Tibial artery (tissue), 4 donors: Measurements from ENCODE around the gene FAM237B.

ENCODE experiments used
- DNase-seq, 2 donors: peaks; one replicate each; pipeline ENCODE4 v3.0.0-alpha.2; 2019
- H3K27ac ChIP-seq, 2 donors: fragments of 200-600 bp; sonication (generic) in 1 of 2; 1 replicate in 1 of 2; 2 replicates in 1 of 2; pipeline ENCODE4 v1.5.1; 2018 to 2019; ENCODE audit warnings: mild to moderate bottlenecking in 1 of 2
- H3K27me3 ChIP-seq, 2 donors: fragments of 200-600 bp; sonication (generic) in 1 of 2; one replicate each; pipeline versions ENCODE4 v1.5.1 to v1.6.0; 2016 to 2019
- H3K36me3 ChIP-seq, 3 donors: fragments of 200-600 bp; sonication (generic) in 2 of 3; one replicate each; pipeline ENCODE4 v1.5.1; 2016 to 2019; ENCODE audit warnings: mild to moderate bottlenecking in 2 of 3
- H3K4me1 ChIP-seq, 4 donors: fragments of 200-600 bp; sonication (generic) in 2 of 4; 1 replicate in 3 of 4; 2 replicates in 1 of 4; pipeline ENCODE4 v1.5.1; 2016 to 2019
- H3K4me3 ChIP-seq, 2 donors: fragments of 200-600 bp; sonication (generic) in 1 of 2; 1 replicate in 1 of 2; 2 replicates in 1 of 2; pipeline ENCODE4 v1.5.1; 2018 to 2019; ENCODE audit warnings: mild to moderate bottlenecking in 2 of 2
- H3K9me3 ChIP-seq, 3 donors: fragments of 200-600 bp; sonication (generic) in 1 of 3; one replicate each; pipeline ENCODE4 v1.5.1; 2016 to 2019
- CTCF ChIP-seq, 2 experiments: fragments of 200-600 bp in 1 of 2; fragments of 450-650 bp in 1 of 2; IDR thresholded peaks; one replicate each; pipeline ENCODE4 v1.5.1; 2017 to 2019; ENCODE audit warnings: antibody characterized with exemption in 2 of 2, mild to moderate bottlenecking in 1 of 2, moderate library complexity in 1 of 2
- intact Hi-C: fragments of 100-400 bp; cut with DNase I; formaldehyde crosslinking; loops from one replicate; pipeline ENCODE4 v1.15.0; 2023; ENCODE audit warnings: low total_unique reads

FAM237B gene

GRCh38 chr7:90266808-90267207 lies 54.3 kb downstream of the FAM237B start:
- intact Hi-C loops, result no loop called here
- Histone ChIP-seq H3K36me3 (no peaks in the 10 kb centered on the region), H3K27ac (peak overlapping the region in 1 of 2 donors; percentile 59), H3K4me1 (peaks cover 0 to 6% (median 0%) of the 10 kb centered on the region in 4 donors), H3K27me3 (no peaks in the 10 kb centered on the region), H3K4me3 (peak overlapping the region in 1 of 2 donors; percentile 2), H3K9me3 (no peaks in the 10 kb centered on the region)
- TF ChIP-seq CTCF (IDR thresholded peaks at IDR 0.05), result no peak
- DNase-seq, result peak in 1 of 2 donors; percentile 25
